Epithelial cell of esophagus (primary cell): ENCODE measurements around the gene CADM1.

Experiments
- DNase-seq: peaks from one replicate; pipeline ENCODE4 v3.0.0; 2010; ENCODE audit warnings: low read depth
- H3K4me3 ChIP-seq: 2 replicates; pipeline ENCODE4 v1.5.1; 2011; ENCODE audit warnings: mild to moderate bottlenecking, low read length, control low read depth
- CTCF ChIP-seq: IDR thresholded peaks from 2 replicates; pipeline ENCODE4 v1.5.1; 2011; ENCODE audit warnings: low read depth, mild to moderate bottlenecking, low read length, control low read depth, inconsistent platforms; ENCODE audit not compliant: insufficient read depth; ENCODE audit errors: missing control alignments

The CADM1 gene

GRCh38 chr11:115363426-115363825 lies 140.8 kb downstream of the CADM1 start:
- no peak for DNase-seq
- no peak overlapping the region for H3K4me3 ChIP-seq
- TF ChIP-seq CTCF: no peak

GRCh38 chr11:115362997-115363396 lies 141.2 kb downstream of the CADM1 start:
- no peak for TF ChIP-seq CTCF
- no peak overlapping the region for H3K4me3 ChIP-seq
- no peak for DNase-seq

GRCh38 chr11:115361025-115361424 lies 143.2 kb downstream of the CADM1 start:
- no peak for DNase-seq
- TF ChIP-seq CTCF: no peak
- H3K4me3 ChIP-seq: no peak overlapping the region

GRCh38 chr11:115360186-115360824 lies 143.9 kb downstream of the CADM1 start:
- H3K4me3 ChIP-seq: no peak overlapping the region
- DNase-seq: no peak
- no peak for TF ChIP-seq CTCF

GRCh38 chr11:115357066-115357465 lies 147.1 kb downstream of the CADM1 start:
- no peak for DNase-seq
- H3K4me3 ChIP-seq: no peak overlapping the region

GRCh38 chr11:115352805-115353485 lies 151.3 kb downstream of the CADM1 start:
- no peak overlapping the region for H3K4me3 ChIP-seq
- no peak for TF ChIP-seq CTCF

More at GRCh38 chr11:115357066-115357465, 147.1 kb downstream of the CADM1 start:
- TF ChIP-seq CTCF: no peak

More at GRCh38 chr11:115352805-115353485, 151.3 kb downstream of the CADM1 start:
- DNase-seq: no peak
